Epithelial cell of proximal tubule (primary cell): ENCODE measurements around the gene C6orf163. TPM values are rescaled to one million over a fixed set of nuclear protein-coding genes. Genes with fewer than 3 reads are reported as not detected.

ENCODE experiments used
- DNase-seq: peaks from one replicate; pipeline ENCODE4 v3.0.0-alpha.2; 2011; ENCODE audit warnings: low read depth
- H3K4me3 ChIP-seq: 2 replicates; pipeline ENCODE4 v1.5.1; 2011; ENCODE audit warnings: low read depth, mild to moderate bottlenecking, low read length
- CTCF ChIP-seq: conservative IDR thresholded peaks from 2 replicates; pipeline ENCODE4 v1.5.1; 2012; ENCODE audit warnings: low read depth, mild to moderate bottlenecking, low read length
- total RNA-seq: library from RNA; depleted of rRNA; stranded (reverse); fragments of >200 nt; gene quantifications from 2 replicates; pipeline ENCODE4 v1.2.3, GENCODE V29; 2015

The C6orf163 gene
- total RNA-seq, 1 donor from 2014 or later = not detected

- H3K4me3 ChIP-seq = peak overlapping the region; percentile 88
- DNase-seq = peak; percentile 4
- TF ChIP-seq CTCF = no peak
Measured at GRCh38 chr6:87407561-87407900, 62.9 kb downstream of the C6orf163 start.

GRCh38 chr6:87407901-87408720, 63.5 kb downstream of the C6orf163 start, which contains the start of gene CFAP206:
CFAP206 (plus strand) TSS chr6:87407972; CDS start chr6:87409840, 1,868 bp downstream.
- TF ChIP-seq CTCF = peak; percentile 5
- H3K4me3 ChIP-seq = peak within 1 kb of the TSS; percentile 88
- DNase-seq = peak; percentile 50

GRCh38 chr6:87408721-87409155, 64.1 kb downstream of the C6orf163 start:
- DNase-seq = no peak
- no peak for TF ChIP-seq CTCF
- peak overlapping the region; percentile 88 for H3K4me3 ChIP-seq

Other genes starting within 250 kb of the C6orf163 start
- not detected in 2 replicates for gene CGA, start 249.7 kb upstream of the C6orf163 start, total RNA-seq
- gene ZNF292, start 189.2 kb upstream of the C6orf163 start, total RNA-seq = 6.4 and 12.5 TPM in 2 replicates
- 2.5 and 2.7 TPM in 2 replicates for gene SMIM8, start 22.2 kb upstream of the C6orf163 start, total RNA-seq
- not detected in 2 replicates for gene GJB7, start 15.5 kb upstream of the C6orf163 start, total RNA-seq
- gene CFAP206, start 63.2 kb downstream of the C6orf163 start, total RNA-seq = 0.40 and 1.2 TPM in 2 replicates
- 9.5 and 10.5 TPM in 2 replicates for gene SLC35A1, start 128.2 kb downstream of the C6orf163 start, total RNA-seq
- 15.8 and 27.5 TPM in 2 replicates for gene RARS2, start 245.2 kb downstream of the C6orf163 start, total RNA-seq
- 28.4 and 29.7 TPM in 2 replicates for gene ORC3, start 245.3 kb downstream of the C6orf163 start, total RNA-seq